NCI-H69 (cell line): ENCODE results near the gene LIF.

ENCODE experiments used
- DNase-seq: peaks from one replicate; lab custom pipeline; 2025; lab: John Stamatoyannopoulos, UW

LIF gene

DNA sequence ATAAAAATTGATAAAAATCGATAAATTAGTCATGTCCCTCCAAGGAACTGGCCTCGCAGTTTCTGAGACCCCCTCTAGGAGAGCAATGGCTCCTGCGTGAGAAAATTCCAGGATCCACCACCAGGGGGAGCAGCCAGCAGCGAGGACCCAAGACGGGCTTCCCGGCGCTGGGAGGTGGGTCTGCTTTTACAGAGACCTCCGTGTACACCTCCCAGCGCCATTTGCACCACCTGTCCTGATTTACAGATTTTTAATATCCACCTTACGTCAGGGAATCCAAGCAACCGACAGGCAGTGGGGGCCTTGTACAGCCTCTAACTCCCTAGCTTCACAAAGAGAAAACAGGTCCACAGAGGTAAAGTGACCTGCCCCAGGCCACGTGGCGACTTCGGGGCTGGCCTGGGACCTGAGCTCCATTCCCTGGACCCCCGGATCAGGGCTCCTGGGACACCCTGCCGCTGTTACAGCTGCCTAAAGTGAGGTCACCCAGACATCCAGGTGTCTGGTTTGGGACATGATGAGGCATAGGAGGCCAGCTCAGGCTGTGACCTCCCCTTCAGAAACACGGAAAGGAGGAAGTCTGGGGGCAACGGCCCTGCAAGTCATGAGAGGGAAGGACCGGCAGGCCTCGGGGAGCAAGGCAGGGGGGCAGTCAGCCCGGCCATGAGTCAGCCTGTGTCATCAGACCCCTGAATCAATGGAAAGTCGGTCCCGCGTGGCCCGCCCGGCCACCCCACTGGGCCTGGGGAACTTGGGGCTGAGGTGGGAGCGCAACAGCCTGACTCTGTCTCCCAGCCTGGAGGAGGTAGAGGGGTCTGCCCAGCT is 16.6 kb upstream of the LIF start:
- DNase-seq = peak; percentile 72

- no peak for DNase-seq
Observed at GRCh38 chr22:30262112-30262511, 15.6 kb upstream of the LIF start.

- no peak for DNase-seq
Observed at GRCh38 chr22:30261134-30261533, 14.6 kb upstream of the LIF start.

- DNase-seq = no peak
Observed at GRCh38 chr22:30260682-30261081, 14.1 kb upstream of the LIF start.

- no peak for DNase-seq
Observed at GRCh38 chr22:30260276-30260675, 13.7 kb upstream of the LIF start.

- DNase-seq = no peak
Observed at GRCh38 chr22:30254314-30254713, 7.8 kb upstream of the LIF start.

- peak; percentile 77 for DNase-seq
Observed at GRCh38 chr22:30253205-30253852, 6.8 kb upstream of the LIF start.

DNA sequence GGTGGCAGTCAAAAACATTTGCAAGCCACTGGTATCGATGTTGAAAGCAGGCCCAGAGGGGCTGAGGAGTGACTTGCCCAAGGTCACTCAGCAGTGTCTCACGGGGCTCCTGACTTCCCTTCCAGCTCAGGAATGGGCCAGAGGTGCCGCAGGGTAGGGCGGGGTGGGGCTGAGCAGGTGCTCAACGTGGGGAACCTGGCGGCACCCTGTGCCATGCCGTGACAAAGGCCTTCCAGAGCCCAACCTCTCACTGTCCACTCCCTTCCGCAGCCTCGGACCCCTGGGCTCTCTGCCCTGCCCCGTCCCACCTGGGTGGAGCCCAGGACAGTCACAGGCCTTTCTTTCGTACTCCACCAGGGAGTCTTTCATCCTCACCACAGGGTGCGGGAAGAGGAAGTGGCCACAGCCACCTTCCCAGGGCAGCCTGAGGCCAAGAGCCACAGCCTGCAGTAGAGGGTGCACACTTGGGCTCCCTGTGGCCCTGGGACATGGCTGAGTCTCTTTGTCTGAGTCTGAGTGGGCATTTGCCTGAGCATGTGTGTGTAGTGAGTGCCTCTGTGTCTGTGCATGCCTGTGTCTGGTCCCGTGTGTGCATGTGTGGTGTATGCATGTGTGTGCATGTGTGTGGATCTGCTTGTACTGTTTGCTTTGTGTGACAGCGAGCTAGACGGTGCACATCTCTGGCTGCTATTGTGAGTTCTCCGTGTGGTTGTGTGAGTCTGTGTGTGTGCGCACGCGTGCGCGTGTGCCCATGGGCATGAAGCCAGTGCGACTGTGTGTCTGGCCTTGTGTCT is 6.0 kb upstream of the LIF start:
- peak; percentile 52 for DNase-seq

- peak; percentile 42 for DNase-seq
Observed at GRCh38 chr22:30251711-30252110, 5.2 kb upstream of the LIF start.

DNA sequence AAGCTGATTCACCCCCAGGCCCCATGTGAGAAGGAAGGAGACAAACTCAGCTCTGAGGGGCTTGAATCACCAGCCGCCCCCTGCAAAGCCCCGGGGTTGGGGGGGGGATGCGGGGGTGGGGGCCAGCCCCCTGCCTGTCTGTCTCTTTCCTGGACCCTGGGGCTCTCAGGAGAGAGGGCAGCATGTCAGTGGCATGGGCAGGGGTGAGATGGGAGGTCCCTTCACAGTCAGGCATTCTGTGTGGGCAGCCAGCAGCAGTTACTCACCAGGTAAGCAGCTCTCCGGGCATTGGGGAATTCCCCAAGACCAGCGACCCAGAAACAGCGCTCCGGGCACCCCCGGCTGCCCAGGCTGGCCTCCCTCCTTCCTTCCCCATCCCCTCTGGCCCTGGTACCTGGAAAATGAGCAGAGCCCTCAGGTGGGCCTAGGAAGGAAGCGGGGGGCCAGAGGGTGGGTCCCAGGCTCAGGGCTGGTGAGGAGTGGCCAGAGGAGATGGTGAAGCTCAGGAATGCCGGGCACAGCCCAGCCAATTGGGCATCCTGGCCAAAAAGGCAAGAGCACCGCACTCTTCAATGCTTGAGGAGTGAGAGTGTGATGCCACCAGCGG is 4.2 kb upstream of the LIF start:
- no peak for DNase-seq

GRCh38 chr22:30250039-30250565 is 3.5 kb upstream of the LIF start:
- DNase-seq = peak; percentile 18

- no peak for DNase-seq
Observed at GRCh38 chr22:30249049-30250038, 2.8 kb upstream of the LIF start.

DNA sequence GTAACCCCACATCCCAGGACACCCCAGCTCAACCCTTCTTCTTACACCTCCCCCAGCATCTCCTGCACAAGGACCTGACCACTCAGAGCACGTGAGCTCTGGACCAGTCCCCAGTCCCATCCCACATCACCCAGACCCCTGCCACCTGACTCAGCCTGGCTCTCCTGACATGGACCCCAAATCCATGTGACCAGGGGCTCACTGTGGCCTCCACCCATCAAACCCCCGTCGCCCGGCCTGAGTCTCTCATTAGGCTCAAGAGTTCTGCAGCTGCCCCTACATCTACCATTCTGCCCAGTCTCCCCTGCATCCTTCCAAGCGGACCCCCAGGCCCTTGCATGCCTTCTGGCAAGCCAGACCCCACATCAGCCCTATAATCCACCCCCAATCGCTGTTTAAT is 1.9 kb upstream of the LIF start:
- no peak for DNase-seq

DNA sequence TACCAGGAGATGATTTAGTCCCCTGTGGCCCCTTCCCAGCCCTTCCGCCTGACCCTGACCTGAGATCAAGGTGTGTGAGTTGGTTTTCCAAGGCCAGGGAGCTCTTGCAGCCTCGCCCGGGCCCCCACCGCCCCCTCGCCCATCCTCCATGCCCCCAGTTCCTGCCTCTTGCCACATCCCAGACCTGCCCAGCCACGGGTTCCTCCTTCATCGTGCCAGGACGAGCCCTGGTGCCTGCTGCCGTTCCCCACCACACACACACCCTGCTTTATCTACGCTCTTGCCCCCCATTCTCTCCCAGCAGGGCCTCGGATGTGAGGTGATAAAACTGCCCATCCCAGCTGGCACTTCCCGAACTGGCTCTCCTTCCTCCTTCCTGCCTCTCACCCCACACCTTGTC is 1.4 kb upstream of the LIF start:
- DNase-seq = no peak

DNA sequence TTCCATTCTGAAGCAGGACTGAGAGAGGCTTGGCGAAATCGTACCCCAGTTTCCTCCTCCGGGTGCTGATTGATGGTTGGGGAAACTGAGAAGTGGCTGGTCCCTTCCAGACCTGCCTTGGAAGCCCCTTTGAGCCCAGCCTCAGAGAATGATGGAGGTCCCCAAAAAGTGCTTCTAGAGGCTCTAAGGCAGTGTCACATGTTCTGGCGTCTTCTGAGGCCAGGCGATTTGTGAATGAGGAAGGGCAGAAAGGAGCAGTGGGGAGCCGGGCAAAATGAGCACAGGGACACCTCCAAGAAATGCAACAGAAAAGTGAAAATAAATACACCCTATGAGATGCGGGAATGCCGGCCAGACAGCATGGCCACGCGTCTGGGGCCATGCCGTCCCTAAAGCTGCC is 1.0 kb upstream of the LIF start:
- DNase-seq = no peak

GRCh38 chr22:30246814-30247376 is 336 bp upstream of the LIF start:
- DNase-seq = no peak

DNA sequence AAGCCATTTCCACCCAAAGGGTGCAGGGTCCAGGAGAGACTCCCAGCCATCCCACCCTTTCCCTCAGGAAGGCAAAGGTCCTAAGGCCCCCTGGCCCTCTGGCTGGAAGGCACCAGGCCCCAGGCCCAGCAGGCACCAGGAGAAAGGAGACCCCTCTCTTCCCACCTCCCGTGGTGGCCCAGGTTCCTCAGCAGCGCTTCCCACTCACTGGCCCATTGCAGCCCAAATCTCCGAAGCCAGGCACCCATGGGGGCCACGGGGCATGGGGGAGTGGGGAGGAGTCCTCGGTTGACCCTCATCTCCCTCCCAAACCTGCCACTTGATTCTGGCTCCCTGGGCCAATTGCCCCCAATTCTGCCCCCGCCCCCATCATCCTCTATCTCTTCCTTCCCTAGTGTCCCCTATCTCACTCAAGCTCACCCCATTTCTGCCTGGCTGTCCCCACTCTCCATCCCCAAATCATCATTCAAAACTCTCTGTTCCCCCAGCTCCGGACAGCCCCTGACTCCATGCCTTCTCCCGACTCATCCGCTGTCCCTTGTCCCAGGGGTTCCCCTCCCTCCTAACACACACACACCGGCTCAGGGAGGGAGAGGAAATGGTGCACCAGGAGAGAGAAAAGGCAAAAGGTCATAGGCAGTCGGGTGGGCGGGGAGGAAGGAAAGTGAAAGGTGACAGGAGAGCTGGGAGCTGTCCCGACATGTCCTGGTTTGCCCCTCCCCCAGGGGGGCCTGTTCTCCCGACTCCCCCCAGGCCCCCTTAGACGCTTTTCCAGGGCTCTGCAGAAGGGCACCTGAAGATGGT is 1.2 kb downstream of the LIF start:
- no peak for DNase-seq

DNA sequence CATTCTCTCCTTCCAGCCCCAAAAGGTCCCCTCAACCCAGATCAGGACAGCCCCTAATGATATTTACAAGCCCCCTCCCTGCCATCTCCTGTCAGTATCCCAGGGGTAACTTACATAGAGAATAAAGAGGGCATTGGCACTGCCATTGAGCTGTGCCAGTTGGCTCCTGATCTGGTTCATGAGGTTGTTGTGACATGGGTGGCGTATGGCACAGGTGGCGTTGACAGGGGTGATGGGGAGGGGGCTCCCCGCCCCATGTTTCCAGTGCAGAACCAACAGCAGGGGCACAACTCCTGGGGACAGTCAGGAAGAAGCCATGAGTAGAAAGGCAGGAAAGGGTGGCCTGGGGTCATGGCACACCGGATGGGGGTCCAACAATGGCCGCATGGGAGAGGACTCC is 1.9 kb downstream of the LIF start:
- no peak for DNase-seq

DNA sequence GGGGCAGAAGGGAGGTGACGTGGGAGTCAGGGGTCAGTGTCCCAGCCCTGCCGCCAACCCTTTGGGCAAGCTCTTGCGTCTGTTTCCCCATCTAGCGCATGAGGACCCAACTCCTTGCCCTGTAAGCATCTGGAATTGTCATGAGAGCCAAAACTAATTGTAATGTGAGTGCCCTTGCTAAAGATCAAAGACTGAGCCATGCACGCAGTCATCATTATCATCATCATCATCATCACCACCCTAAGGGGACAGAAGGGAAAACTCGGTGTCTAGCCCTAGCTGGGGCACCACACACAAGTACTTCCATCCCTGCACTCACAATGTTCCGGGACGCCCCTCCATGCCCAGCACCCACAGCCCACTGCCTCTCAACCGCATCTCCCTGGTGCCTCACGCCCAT is 2.5 kb downstream of the LIF start:
- DNase-seq = no peak

- no peak for DNase-seq
Observed at GRCh38 chr22:30243661-30244060, 2.9 kb downstream of the LIF start.
